Measurements from ENCODE around the gene DNAAF5. TPM values are rescaled to one million over a fixed set of nuclear protein-coding genes. Genes with fewer than 3 reads are reported as not detected.

The DNAAF5 gene
- total and polyA plus RNA-seq, 9 of the 15 experiments (the other 6 are each of a cell fraction or from before 2014, with no cell fraction given): 3.1 to 69.7 (median 19.1) TPM

DNA sequence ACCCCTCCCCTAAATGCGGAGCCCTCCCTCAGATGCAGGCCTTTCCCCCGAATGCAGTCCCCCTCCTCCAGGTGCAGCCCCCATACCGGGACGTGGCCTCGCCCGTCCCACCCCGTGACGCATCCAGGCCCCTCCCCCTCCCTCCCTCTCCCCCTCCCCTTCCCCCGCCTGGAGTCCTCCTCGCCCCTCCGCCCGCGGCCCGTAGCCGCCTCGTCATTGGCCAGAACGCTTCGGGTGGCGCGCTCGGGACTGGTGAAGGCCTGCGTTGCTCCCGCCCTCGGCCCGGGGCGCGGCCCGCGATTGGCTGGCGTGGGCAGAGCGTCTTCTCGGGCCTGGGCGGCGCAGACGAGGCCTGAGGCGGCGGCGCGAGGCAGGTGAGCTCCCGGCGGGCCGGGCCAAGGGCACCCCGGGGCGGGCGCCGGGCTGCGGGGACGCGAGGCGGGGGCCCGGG is 89.8 kb downstream of the DNAAF5 start:
- Histone ChIP-seq H2AFZ (ENCODE audit: low read depth, low read length) (no peak overlapping the region), H3K9me1 (ENCODE audit: control insufficient read depth, insufficient read depth, low read length) (no peaks in the 10 kb centered on the region), H4K20me1 (replicated peaks; ENCODE audit: control insufficient read depth, insufficient read depth, low read length) (peaks cover 12% of the 10 kb centered on the region), H3K27me3 (ENCODE audit: control insufficient read depth in 2 of 2, insufficient read depth in 2 of 2, low read length in 2 of 2) (no peaks in the 10 kb centered on the region), H3K9ac (ENCODE audit: insufficient read depth in 1 of 2, low read depth in 2 of 2, low read length in 2 of 2) (peak overlapping the region in 1 of 2 experiments; percentile 100; a peak in 2 of 4 replicates), H3K9me3 (replicated peaks; ENCODE audit: control insufficient read depth, insufficient read depth, low read depth, low read length) (no peaks in the 10 kb centered on the region), H3K36me3 (ENCODE audit: control insufficient read depth, insufficient read depth, low read length) (peaks cover 5% of the 10 kb centered on the region), H3K4me1 (replicated peaks in 1 of 2; ENCODE audit: control insufficient read depth in 2 of 2, insufficient read depth in 2 of 2, low read length in 2 of 2) (peaks cover 21 to 30% of the 10 kb centered on the region in 2 experiments), H3K27ac (ENCODE audit: extremely low read depth, low read depth, low read length) (no peak overlapping the region; the same call in 1 of the 3 replicates), H3K79me2 (ENCODE audit: control insufficient read depth, insufficient read depth, low read length) (peaks cover 47% of the 10 kb centered on the region), H3K4me3 (peak overlapping the region; percentile 69), H3K4me2 (ENCODE audit: insufficient read depth, low read length) (no peak overlapping the region; the same call in 1 of the 2 replicates)
- DNase-seq (ENCODE audit: extremely low read depth in 1 of 4, low spot score in 3 of 4): peak; percentile 98 to 99 (median 98)
- 2% methylated on average over 10 of the region's 51 CpGs for WGBS (ENCODE audit: insufficient coverage, low coverage, missing lambda C conversion rate)
- peak; percentile 99 for ATAC-seq
- peak; percentile 55 for FAIRE-seq
- ChIA-PET CTCF (ENCODE audit: low intra/inter-chr PET ratio) (interaction anchor here (0.7 kb wide), 1 partner anchor 60 kb away, joined by 7 read pairs; the partner anchor contains the start of gene GET4), POLR2A (interaction anchor here (0.6 to 2.6 kb wide), 8 partner anchors 10 to 951 kb away, joined by 3 to 7 read pairs (median 3); no protein-coding TSS in a partner anchor)
- no TSS peak for BruUV-seq (replicated peaks)
- intact Hi-C loops (cut with micrococcal nuclease) (loop anchor here (5.0 kb wide), 1 partner anchor 56 kb away; no protein-coding TSS in a partner anchor), in situ Hi-C loops (cut with MboI) (no loop called here)
- no peak for TF ChIP-seq HDAC1 (IDR thresholded peaks at IDR 0.05)
- TF ChIP-seq KLF1 (tag; IDR thresholded peaks at IDR 0.05): no peak
- TF ChIP-seq ZNF253 (CRISPR knock-in tag; conservative IDR thresholded peaks at IDR 0.05): no peak
- peak; percentile 56 for TF ChIP-seq KDM5B (IDR thresholded peaks at IDR 0.05; ENCODE audit: insufficient replicate concordance, low read depth, low read length)
- peak; percentile 89; the same call in 1 of the 2 replicates for TF ChIP-seq MBD2 (IDR thresholded peaks at IDR 0.05; ENCODE audit: borderline replicate concordance, low read depth)
- TF ChIP-seq SMAD3 (CRISPR knock-in tag; conservative IDR thresholded peaks at IDR 0.05): no peak
- TF ChIP-seq ETV6 (IDR thresholded peaks at IDR 0.05; ENCODE audit: borderline replicate concordance in 1 of 2, low read depth in 2 of 2, low read length in 1 of 2): no peak
- no peak for TF ChIP-seq ETV6 (CRISPR knock-in tag; IDR thresholded peaks at IDR 0.05; ENCODE audit: borderline replicate concordance)
- TF ChIP-seq GABPA (tag; conservative IDR thresholded peaks at IDR 0.05; ENCODE audit: low read depth): no peak
- TF ChIP-seq DACH1 (IDR thresholded peaks at IDR 0.05; ENCODE audit: partially characterized antibody): no peak
- TF ChIP-seq NR4A1 (CRISPR knock-in tag; IDR thresholded peaks at IDR 0.05): no peak
- no peak for TF ChIP-seq NR4A1 (tag; IDR thresholded peaks at IDR 0.05)
- TF ChIP-seq TCFL5 (CRISPR knock-in tag; conservative IDR thresholded peaks at IDR 0.05): no peak
- TF ChIP-seq TAF1 (IDR thresholded peaks at IDR 0.05; ENCODE audit: control insufficient read depth, extremely low read depth, insufficient read depth, low read length, severe bottlenecking): peak; percentile 78
- TF ChIP-seq ARID1B (IDR thresholded peaks at IDR 0.05): no peak
- TF ChIP-seq MYNN (IDR thresholded peaks at IDR 0.05): no peak
- TF ChIP-seq MYNN (CRISPR knock-in tag; IDR thresholded peaks at IDR 0.05): no peak
- no peak for TF ChIP-seq NCOA2 (IDR thresholded peaks at IDR 0.05; ENCODE audit: partially characterized antibody in 2 of 2)
- TF ChIP-seq ZNF76 (CRISPR knock-in tag; IDR thresholded peaks at IDR 0.05; ENCODE audit: borderline replicate concordance): no peak
- TF ChIP-seq ZNF217 (CRISPR knock-in tag; IDR thresholded peaks at IDR 0.05): no peak
- TF ChIP-seq MAZ (CRISPR knock-in tag; conservative IDR thresholded peaks at IDR 0.05 in 1 of 2, IDR thresholded peaks at IDR 0.05 in 1 of 2): peak in 1 of 2 experiments; percentile 44; a peak in 1 of 4 replicates
- TF ChIP-seq NEUROD1 (IDR thresholded peaks at IDR 0.05; ENCODE audit: borderline replicate concordance, low read depth, low read length, partially characterized antibody): peak; percentile 86
- no peak for TF ChIP-seq TCF7 (IDR thresholded peaks at IDR 0.05; ENCODE audit: borderline replicate concordance)
- peak; percentile 100 for TF ChIP-seq RBM25 (IDR thresholded peaks at IDR 0.05; ENCODE audit: low read depth, low read length, severe bottlenecking)
- no peak for TF ChIP-seq CAMTA2 (CRISPR knock-in tag; conservative IDR thresholded peaks at IDR 0.05)

Data from K562 (cell line).